Sigmoid colon (tissue), 4 donors: ENCODE data around the gene C6orf52.
"Not testable (repeated sequence)": the region's sequence is repeated elsewhere in the genome, so short reads cannot be mapped to it uniquely, and the experiment has no call there.

Source experiments
- CTCF ChIP-seq, 4 experiments: fragments of 450-650 bp in 3 of 4; fragments of 200-600 bp in 1 of 4; IDR thresholded peaks; one replicate each; pipeline ENCODE4 v1.5.1; 2016 to 2019; ENCODE audit warnings: antibody characterized with exemption in 4 of 4, mild to moderate bottlenecking in 3 of 4, moderate library complexity in 2 of 4
- POLR2AphosphoS5 ChIP-seq, 4 donors: sonication (generic); formaldehyde crosslinking; IDR thresholded peaks; one replicate each; pipeline ENCODE4 v1.6.1; 2017; ENCODE audit warnings: antibody characterized with exemption in 4 of 4

- not testable (repeated sequence) for TF ChIP-seq POLR2AphosphoS5, CTCF (IDR thresholded peaks at IDR 0.05)
Measured at GRCh38 chr6:10660431-10661191, 33.8 kb downstream of the C6orf52 start.
